ENCODE results near the gene INO80D.

Gene INO80D

DNA sequence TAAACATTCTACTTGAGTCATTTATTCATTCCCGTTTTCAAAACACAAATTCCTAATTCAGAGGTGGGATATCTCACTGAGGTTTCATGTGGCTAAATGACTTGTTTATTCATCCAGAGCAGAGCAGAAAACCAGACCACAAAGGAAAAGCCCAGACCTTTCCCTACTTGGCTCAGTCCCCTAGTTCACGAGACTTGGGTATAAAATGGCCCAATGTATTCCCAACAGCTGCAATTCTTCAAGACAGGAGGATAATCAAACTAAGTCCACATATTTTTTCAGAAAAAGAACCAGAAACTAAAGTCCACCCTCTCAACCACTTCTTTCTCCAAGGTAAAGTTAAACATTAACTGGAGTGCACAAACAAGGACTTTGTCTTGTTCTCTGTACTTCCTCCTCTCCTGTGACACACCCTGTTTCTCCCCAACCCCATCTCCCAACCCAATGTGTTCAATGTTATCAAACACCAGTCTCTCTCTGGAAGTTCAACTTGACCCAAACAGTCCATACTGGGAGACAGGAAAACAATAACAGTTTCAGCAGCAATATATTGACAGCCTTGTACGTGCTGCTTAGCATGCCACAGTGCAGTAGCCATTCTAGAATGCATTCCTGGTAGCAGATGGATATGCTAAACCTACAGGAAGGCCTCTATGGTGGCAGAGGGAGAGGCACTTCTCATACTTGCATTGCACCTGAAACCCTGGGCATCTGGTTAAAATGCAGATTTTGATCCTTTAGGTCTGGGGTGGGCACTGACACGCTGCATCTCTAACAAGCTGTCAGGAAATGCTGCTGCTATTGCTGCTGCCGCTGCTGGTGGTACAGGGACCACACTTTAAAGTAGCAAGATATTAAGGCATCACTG is 110.7 kb downstream of the INO80D start:
- peak; percentile 45; the same call in 1 of the 3 replicates for ATAC-seq (ENCODE audit: low read depth)
- Histone ChIP-seq H3K4me1 (ENCODE audit: insufficient read depth, poor library complexity, severe bottlenecking) (no peaks in the 10 kb centered on the region), H3K36me3 (ENCODE audit: low read depth) (no peaks in the 10 kb centered on the region)

DNA sequence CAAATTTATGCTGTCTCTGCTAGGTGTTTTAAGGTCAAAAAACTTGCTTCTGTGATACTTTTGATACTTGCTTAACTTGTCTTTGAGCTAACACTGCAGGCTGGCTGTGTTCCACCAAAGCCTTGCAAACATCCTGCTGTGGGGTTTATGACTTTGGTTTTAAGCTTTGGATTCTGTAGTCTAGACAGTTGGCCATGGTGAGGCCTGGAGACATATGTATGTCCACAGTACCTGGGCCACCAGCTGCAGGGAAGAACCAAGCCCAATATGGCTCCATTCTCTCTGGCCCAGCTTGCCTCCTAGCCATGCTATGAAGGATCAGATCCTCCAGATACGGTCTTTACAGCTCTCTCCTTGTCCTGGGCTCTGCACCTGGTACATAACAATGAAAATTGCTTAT is 113.9 kb downstream of the INO80D start:
- TF ChIP-seq CTCF (IDR thresholded peaks at IDR 0.05; ENCODE audit: poor library complexity, severe bottlenecking) = no peak
- no peak for DNase-seq (ENCODE audit: low spot score)
- Histone ChIP-seq H3K9me3 (ENCODE audit: severe bottlenecking) (no peaks in the 10 kb centered on the region), H3K27ac (ENCODE audit: poor library complexity, severe bottlenecking) (no peak overlapping the region), H3K36me3 (ENCODE audit: low read depth) (no peaks in the 10 kb centered on the region), H3K27me3 (ENCODE audit: insufficient read depth, poor library complexity, severe bottlenecking) (no peaks in the 10 kb centered on the region), H3K4me3 (ENCODE audit: severe bottlenecking) (no peak overlapping the region), H3K4me1 (ENCODE audit: insufficient read depth, poor library complexity, severe bottlenecking) (no peaks in the 10 kb centered on the region)
- ATAC-seq (ENCODE audit: low read depth) = no peak

More for the DNA sequence above, 110.7 kb downstream of the INO80D start:
- Histone ChIP-seq H3K27ac (ENCODE audit: poor library complexity, severe bottlenecking) (no peak overlapping the region), H3K4me3 (ENCODE audit: severe bottlenecking) (no peak overlapping the region), H3K27me3 (ENCODE audit: insufficient read depth, poor library complexity, severe bottlenecking) (no peaks in the 10 kb centered on the region), H3K9me3 (ENCODE audit: severe bottlenecking) (no peaks in the 10 kb centered on the region)
- no peak for TF ChIP-seq CTCF (IDR thresholded peaks at IDR 0.05; ENCODE audit: poor library complexity, severe bottlenecking)
- DNase-seq (ENCODE audit: low spot score) = no peak

DNA sequence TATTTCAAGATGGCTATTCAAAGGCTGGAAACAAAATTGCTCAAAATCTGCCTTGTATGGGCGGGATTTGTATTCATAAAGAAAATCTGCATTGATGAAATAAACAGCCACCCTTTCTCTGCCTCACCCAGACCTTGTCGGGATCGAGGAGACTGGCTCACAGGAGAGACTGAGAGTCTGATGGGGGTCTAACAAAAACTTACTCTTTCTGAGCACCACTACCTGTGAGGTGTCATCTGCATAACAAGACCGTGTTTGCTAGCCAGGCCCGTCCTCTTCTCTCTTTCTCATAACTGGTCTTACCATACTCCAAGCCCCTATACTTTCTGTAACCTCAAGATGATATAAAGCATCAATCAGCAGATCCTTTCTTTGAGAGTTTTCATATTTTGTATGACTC is 115.6 kb downstream of the INO80D start:
- Histone ChIP-seq H3K27me3 (ENCODE audit: insufficient read depth, poor library complexity, severe bottlenecking) (no peaks in the 10 kb centered on the region), H3K9me3 (ENCODE audit: severe bottlenecking) (no peaks in the 10 kb centered on the region), H3K27ac (ENCODE audit: poor library complexity, severe bottlenecking) (no peak overlapping the region), H3K4me1 (ENCODE audit: insufficient read depth, poor library complexity, severe bottlenecking) (no peaks in the 10 kb centered on the region), H3K4me3 (ENCODE audit: severe bottlenecking) (no peak overlapping the region), H3K36me3 (ENCODE audit: low read depth) (no peaks in the 10 kb centered on the region)
- no peak for ATAC-seq (ENCODE audit: low read depth)
- TF ChIP-seq CTCF (IDR thresholded peaks at IDR 0.05; ENCODE audit: poor library complexity, severe bottlenecking) = no peak
- DNase-seq (ENCODE audit: low spot score) = no peak

DNA sequence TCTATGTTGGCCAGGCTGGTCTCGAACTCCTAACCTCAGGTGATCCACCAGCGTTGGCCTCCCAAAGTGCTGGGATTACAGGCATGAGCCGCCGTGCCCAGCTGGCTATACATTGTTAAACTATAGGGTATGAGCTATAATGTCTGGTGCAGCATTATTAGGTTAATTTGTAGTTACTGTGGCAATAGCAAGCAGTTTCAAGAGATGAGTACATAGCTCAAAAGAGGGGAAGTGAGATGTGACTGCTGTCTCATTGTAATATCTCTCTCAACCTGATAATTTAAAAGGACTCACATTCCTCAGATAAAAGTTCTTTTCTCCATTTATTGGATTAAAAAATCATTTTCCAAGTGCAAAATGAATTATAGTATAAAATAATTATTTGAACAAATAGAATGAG is 116.4 kb downstream of the INO80D start:
- H3K27me3 ChIP-seq (ENCODE audit: insufficient read depth, poor library complexity, severe bottlenecking) = no peaks in the 10 kb centered on the region
- TF ChIP-seq CTCF (IDR thresholded peaks at IDR 0.05; ENCODE audit: poor library complexity, severe bottlenecking) = no peak
- no peak overlapping the region for H3K4me3 ChIP-seq (ENCODE audit: severe bottlenecking)
- H3K27ac ChIP-seq (ENCODE audit: poor library complexity, severe bottlenecking) = no peak overlapping the region
- H3K9me3 ChIP-seq (ENCODE audit: severe bottlenecking) = no peaks in the 10 kb centered on the region
- DNase-seq (ENCODE audit: low spot score) (no peak), ATAC-seq (ENCODE audit: low read depth) (no peak)
- H3K4me1 ChIP-seq (ENCODE audit: insufficient read depth, poor library complexity, severe bottlenecking) = no peaks in the 10 kb centered on the region
- no peaks in the 10 kb centered on the region for H3K36me3 ChIP-seq (ENCODE audit: low read depth)

Data from RWPE2 (cell line).